Measurements from ENCODE around the gene HS6ST1. TPM values are rescaled to one million over a fixed set of nuclear protein-coding genes. Genes with fewer than 3 reads are reported as not detected.

HS6ST1 gene
- total RNA-seq, 1 donor from 2014 or later, result 141 TPM

DNA sequence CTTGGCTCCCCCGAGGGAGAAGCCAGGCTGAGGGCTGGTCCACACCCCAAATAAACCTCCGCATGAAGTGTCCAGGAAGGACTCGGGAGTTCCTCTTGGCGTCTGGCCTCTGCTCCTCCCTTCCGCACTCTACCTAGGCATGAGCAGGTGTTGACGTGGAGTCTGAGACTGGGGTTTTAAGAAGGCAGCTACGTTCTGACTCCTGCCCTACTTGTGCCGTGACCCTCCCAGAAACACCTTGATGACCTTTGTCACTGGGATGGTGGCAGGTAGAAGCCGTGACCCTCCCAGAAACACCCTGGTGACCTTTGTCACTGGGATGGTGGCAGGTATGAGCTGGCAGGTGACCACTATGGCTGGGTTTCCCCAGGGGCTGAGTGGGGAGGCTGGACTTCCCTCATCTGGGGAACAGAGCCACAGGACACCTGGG, 54.8 kb downstream of the HS6ST1 start:
- Mint-ChIP-seq H3K27me3 (ENCODE audit: low read depth) (no peaks in the 10 kb centered on the region), H3K4me1 (peaks cover 13% of the 10 kb centered on the region), H3K27ac (no peak overlapping the region), H3K4me3 (no peak overlapping the region), H3K9me3 (no peaks in the 10 kb centered on the region), H3K36me3 (peaks cover 11% of the 10 kb centered on the region)
- peak in 1 of 2 experiments; percentile 34 for DNase-seq (ENCODE audit: low spot score in 2 of 2, unreplicated experiment in 2 of 2)
- no peak for TF ChIP-seq CTCF (IDR thresholded peaks at IDR 0.05; ENCODE audit: unreplicated experiment)

DNA sequence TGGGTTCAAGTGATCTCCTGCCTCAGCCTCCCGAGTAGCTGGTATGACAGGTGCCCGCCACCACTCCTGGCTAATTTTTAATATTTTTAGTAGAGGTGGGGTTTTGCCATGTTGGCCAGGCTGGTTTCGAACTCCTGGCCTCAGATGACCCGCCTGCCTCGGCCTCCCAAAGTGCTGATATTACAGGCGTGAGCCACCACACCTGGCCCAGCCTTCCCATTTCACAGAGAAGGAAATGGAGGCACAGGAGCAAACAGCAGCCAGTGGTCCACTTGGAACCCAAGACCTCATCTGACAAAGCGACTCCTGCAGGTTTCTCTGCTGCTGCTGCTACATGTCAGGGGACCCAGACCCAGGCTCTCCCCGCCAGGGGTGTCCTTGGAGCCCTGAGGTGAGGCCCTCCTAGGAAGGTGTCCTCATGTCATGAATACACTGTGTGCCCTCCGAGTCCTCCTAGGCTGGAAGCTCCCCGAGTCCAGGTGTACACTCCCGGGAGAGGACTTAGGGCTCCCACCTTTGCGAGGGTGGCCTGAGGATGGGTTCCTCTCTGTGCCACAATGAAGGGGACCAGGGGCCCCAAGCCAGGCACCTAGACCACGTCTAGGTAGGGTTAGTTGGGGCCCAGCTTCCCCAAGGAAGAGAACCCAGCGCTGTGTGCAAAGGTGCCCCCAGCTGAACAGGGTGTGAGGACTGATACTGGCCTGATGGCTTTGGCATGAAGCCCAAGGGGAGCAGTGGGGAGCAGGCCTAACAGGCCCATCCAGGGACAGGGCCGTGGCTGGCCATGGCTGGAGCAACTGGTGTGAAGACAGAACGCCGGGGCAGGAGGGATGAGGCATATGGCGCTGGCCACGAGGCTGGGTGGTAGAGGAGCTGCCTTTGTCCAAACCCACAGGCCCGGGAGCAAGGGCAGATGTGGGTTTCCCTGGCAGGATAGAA, 56.1 kb downstream of the HS6ST1 start:
- H3K4me3 Mint-ChIP-seq, result no peak overlapping the region
- H3K9me3 Mint-ChIP-seq, result no peaks in the 10 kb centered on the region
- peak overlapping the region; percentile 26 for H3K27ac Mint-ChIP-seq
- TF ChIP-seq CTCF (IDR thresholded peaks at IDR 0.05; ENCODE audit: unreplicated experiment), result no peak
- peak in 1 of 2 experiments; percentile 37 for DNase-seq (ENCODE audit: low spot score in 2 of 2, unreplicated experiment in 2 of 2)
- H3K4me1 Mint-ChIP-seq, result peaks cover 13% of the 10 kb centered on the region
- no peaks in the 10 kb centered on the region for H3K27me3 Mint-ChIP-seq (ENCODE audit: low read depth)
- peaks cover 11% of the 10 kb centered on the region for H3K36me3 Mint-ChIP-seq

- peak in 1 of 2 experiments; percentile 38 for DNase-seq (ENCODE audit: low spot score in 2 of 2, unreplicated experiment in 2 of 2)
- Mint-ChIP-seq H3K27me3 (ENCODE audit: low read depth) (no peaks in the 10 kb centered on the region), H3K4me3 (no peak overlapping the region), H3K4me1 (peaks cover 13% of the 10 kb centered on the region), H3K27ac (peak overlapping the region; percentile 96), H3K36me3 (peaks cover 11% of the 10 kb centered on the region), H3K9me3 (no peaks in the 10 kb centered on the region)
- TF ChIP-seq CTCF (IDR thresholded peaks at IDR 0.05; ENCODE audit: unreplicated experiment), result no peak
These were observed 57.2 kb downstream of the HS6ST1 start for GRCh38 chr2:128261245-128262128.

- Mint-ChIP-seq H3K4me1 (peaks cover 18% of the 10 kb centered on the region), H3K36me3 (peaks cover 18% of the 10 kb centered on the region), H3K27ac (peak overlapping the region; percentile 96), H3K9me3 (peaks cover 1% of the 10 kb centered on the region), H3K4me3 (no peak overlapping the region), H3K27me3 (ENCODE audit: low read depth) (no peaks in the 10 kb centered on the region)
- no peak for TF ChIP-seq CTCF (IDR thresholded peaks at IDR 0.05; ENCODE audit: unreplicated experiment)
- peak in 1 of 2 experiments; percentile 54 for DNase-seq (ENCODE audit: low spot score in 2 of 2, unreplicated experiment in 2 of 2)
These were observed 58.2 kb downstream of the HS6ST1 start for GRCh38 chr2:128260239-128261138.

DNA sequence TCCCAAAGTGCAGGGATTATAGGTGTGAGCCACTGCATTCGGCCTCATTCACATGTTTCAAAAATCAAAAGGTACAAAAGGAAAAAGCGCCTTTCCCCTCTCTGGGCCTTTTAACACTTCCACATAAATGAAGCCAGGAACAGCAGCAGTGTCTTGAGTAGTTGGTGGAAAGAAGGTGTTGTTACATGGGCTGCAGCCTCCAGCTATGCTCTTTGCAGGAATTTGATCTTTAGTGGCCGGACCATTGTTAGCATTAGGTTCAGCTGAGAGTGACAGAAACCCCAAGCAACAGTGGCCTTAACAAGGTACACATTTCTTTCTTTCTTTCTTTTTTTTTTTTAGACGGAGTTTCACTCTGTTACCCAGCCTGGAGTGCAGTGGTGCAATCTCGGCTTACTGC, 59.1 kb downstream of the HS6ST1 start:
- H3K36me3 Mint-ChIP-seq, result peaks cover 17% of the 10 kb centered on the region
- no peak overlapping the region for H3K27ac Mint-ChIP-seq
- H3K27me3 Mint-ChIP-seq (ENCODE audit: low read depth), result no peaks in the 10 kb centered on the region
- no peak for DNase-seq (ENCODE audit: low spot score in 2 of 2, unreplicated experiment in 2 of 2)
- TF ChIP-seq CTCF (IDR thresholded peaks at IDR 0.05; ENCODE audit: unreplicated experiment), result no peak
- H3K4me1 Mint-ChIP-seq, result peaks cover 20% of the 10 kb centered on the region
- peaks cover 4% of the 10 kb centered on the region for H3K9me3 Mint-ChIP-seq
- no peak overlapping the region for H3K4me3 Mint-ChIP-seq

All from mesothelial cell of epicardium (in vitro differentiated cells).